ACC112 (cell line): ENCODE data around the gene STARD13.

Experiments
- H2AFZ ChIP-seq: fragments of 200-600 bp; sonication (generic); one replicate; pipeline ENCODE4 v1.6.0; 2017; ENCODE audit warnings: antibody characterized with exemption, low read length; ENCODE audit not compliant: unreplicated experiment
- H3K27ac ChIP-seq: fragments of 200-600 bp; sonication (generic); 2 replicates; pipeline ENCODE4 v1.5.1; 2014; ENCODE audit warnings: low read depth, mild to moderate bottlenecking, antibody characterized with exemption, low read length, moderate library complexity
- H3K27me3 ChIP-seq: fragments of 200-600 bp; sonication (generic); 2 replicates; pipeline ENCODE4 v1.6.1; 2014; ENCODE audit warnings: mild to moderate bottlenecking, antibody characterized with exemption, low read length, moderate library complexity, mixed read lengths; ENCODE audit not compliant: insufficient read depth
- H3K36me3 ChIP-seq: fragments of 200-600 bp; sonication (generic); 2 replicates; pipeline ENCODE4 v1.6.1; 2016; ENCODE audit warnings: mild to moderate bottlenecking, antibody characterized with exemption, low read length, moderate library complexity, mixed read lengths; ENCODE audit not compliant: insufficient read depth
- H3K4me1 ChIP-seq: fragments of 200-600 bp; sonication (generic); one replicate; pipeline ENCODE4 v1.6.1; 2016; ENCODE audit warnings: low read length, mixed read lengths; ENCODE audit not compliant: insufficient read depth, unreplicated experiment, control insufficient read depth
- H3K4me3 ChIP-seq: fragments of 200-600 bp; sonication (generic); 2 replicates; pipeline ENCODE4 v1.5.1; 2014; ENCODE audit warnings: mild to moderate bottlenecking, low read depth, low read length
- H3K79me2 ChIP-seq: fragments of 200-600 bp; sonication (generic); one replicate; pipeline ENCODE4 v1.6.0; 2016; ENCODE audit warnings: low read length; ENCODE audit not compliant: control insufficient read depth, unreplicated experiment, insufficient read depth

The STARD13 gene

GRCh38 chr13:33285420-33286124, at the start of gene STARD13:
STARD13 (minus strand) TSS chr13:33285755; CDS start chr13:33285638, 117 bp downstream.
- H3K79me2 ChIP-seq, result peaks cover 57% of the 10 kb centered on the region
- H3K4me3 ChIP-seq, result peak within 1 kb of the TSS; percentile 84
- H3K27me3 ChIP-seq, result no peaks in the 10 kb centered on the region
- H3K36me3 ChIP-seq, result peaks cover 14% of the 10 kb centered on the region; the same call in 1 of the 2 replicates
- no peak within 1 kb of the TSS for H2AFZ ChIP-seq
- H3K27ac ChIP-seq, result peak within 1 kb of the TSS; percentile 99
- H3K4me1 ChIP-seq, result peaks cover 21% of the 10 kb centered on the region

- Histone ChIP-seq H3K79me2 (peaks cover 7% of the 10 kb centered on the region), H3K4me3 (no peak overlapping the region), H3K27ac (no peak overlapping the region), H3K36me3 (no peaks in the 10 kb centered on the region), H3K27me3 (no peaks in the 10 kb centered on the region), H3K4me1 (no peaks in the 10 kb centered on the region), H2AFZ (no peak overlapping the region)
Observed at GRCh38 chr13:33334831-33335230, 49.3 kb upstream of the STARD13 start.

GRCh38 chr13:33331962-33332361, 46.4 kb upstream of the STARD13 start:
- Histone ChIP-seq H3K79me2 (peaks cover 3% of the 10 kb centered on the region), H3K36me3 (no peaks in the 10 kb centered on the region), H3K4me1 (no peaks in the 10 kb centered on the region), H3K27ac (no peak overlapping the region), H2AFZ (no peak overlapping the region), H3K27me3 (no peaks in the 10 kb centered on the region), H3K4me3 (no peak overlapping the region)

- Histone ChIP-seq H3K4me1 (no peaks in the 10 kb centered on the region), H3K27ac (no peak overlapping the region), H2AFZ (no peak overlapping the region), H3K27me3 (no peaks in the 10 kb centered on the region), H3K36me3 (no peaks in the 10 kb centered on the region), H3K4me3 (no peak overlapping the region), H3K79me2 (no peaks in the 10 kb centered on the region)
Observed at GRCh38 chr13:33330483-33330882, 44.9 kb upstream of the STARD13 start.

- Histone ChIP-seq H3K4me1 (no peaks in the 10 kb centered on the region), H3K27me3 (no peaks in the 10 kb centered on the region), H3K27ac (no peak overlapping the region), H3K4me3 (no peak overlapping the region), H3K36me3 (no peaks in the 10 kb centered on the region), H2AFZ (no peak overlapping the region), H3K79me2 (peaks cover 2% of the 10 kb centered on the region)
Observed at GRCh38 chr13:33328701-33329100, 43.1 kb upstream of the STARD13 start.

GRCh38 chr13:33326723-33327122, 41.2 kb upstream of the STARD13 start:
- Histone ChIP-seq H3K36me3 (no peaks in the 10 kb centered on the region), H3K27me3 (no peaks in the 10 kb centered on the region), H3K4me3 (no peak overlapping the region), H3K27ac (no peak overlapping the region), H2AFZ (no peak overlapping the region), H3K4me1 (peaks cover 3% of the 10 kb centered on the region), H3K79me2 (peaks cover 5% of the 10 kb centered on the region)

GRCh38 chr13:33326246-33326645, 40.7 kb upstream of the STARD13 start:
- Histone ChIP-seq H3K4me3 (no peak overlapping the region), H3K4me1 (peaks cover 3% of the 10 kb centered on the region), H3K36me3 (no peaks in the 10 kb centered on the region), H3K27ac (no peak overlapping the region), H3K27me3 (no peaks in the 10 kb centered on the region), H3K79me2 (peaks cover 5% of the 10 kb centered on the region), H2AFZ (no peak overlapping the region)

GRCh38 chr13:33323801-33324510, 38.4 kb upstream of the STARD13 start:
- peaks cover 3% of the 10 kb centered on the region for H3K4me1 ChIP-seq
- no peaks in the 10 kb centered on the region for H3K36me3 ChIP-seq
- H2AFZ ChIP-seq, result no peak overlapping the region
- H3K27ac ChIP-seq, result no peak overlapping the region
- H3K4me3 ChIP-seq, result no peak overlapping the region
- H3K27me3 ChIP-seq, result no peaks in the 10 kb centered on the region
- H3K79me2 ChIP-seq, result peaks cover 5% of the 10 kb centered on the region

- Histone ChIP-seq H3K79me2 (peaks cover 5% of the 10 kb centered on the region), H2AFZ (peak overlapping the region; percentile 11), H3K36me3 (peaks cover 2% of the 10 kb centered on the region; the same call in 1 of the 2 replicates), H3K27me3 (no peaks in the 10 kb centered on the region), H3K27ac (peak overlapping the region; percentile 70), H3K4me1 (peaks cover 3% of the 10 kb centered on the region), H3K4me3 (0 out of 2 replicates have a peak overlapping the region, but pooled peaks have one; percentile 64)
Observed at GRCh38 chr13:33322965-33323668, 37.6 kb upstream of the STARD13 start.

GRCh38 chr13:33322543-33322809, 36.9 kb upstream of the STARD13 start:
- peaks cover 3% of the 10 kb centered on the region for H3K4me1 ChIP-seq
- H3K27me3 ChIP-seq, result no peaks in the 10 kb centered on the region
- H3K36me3 ChIP-seq, result peaks cover 6% of the 10 kb centered on the region; the same call in 1 of the 2 replicates
- peak overlapping the region; percentile 11 for H2AFZ ChIP-seq
- peak overlapping the region; percentile 64 for H3K4me3 ChIP-seq
- H3K79me2 ChIP-seq, result peaks cover 7% of the 10 kb centered on the region
- peak overlapping the region; percentile 70 for H3K27ac ChIP-seq
